HG03432 (cell line): ENCODE measurements around the gene DPPA2.

Experiments used
- ATAC-seq: cut with Tn5 transposase; IDR thresholded peaks from one replicate; pipeline ENCODE4 v1.9.1; 2021; ENCODE audit warnings: mild to moderate bottlenecking, moderate library complexity; ENCODE audit not compliant: unreplicated experiment

The DPPA2 gene

DNA sequence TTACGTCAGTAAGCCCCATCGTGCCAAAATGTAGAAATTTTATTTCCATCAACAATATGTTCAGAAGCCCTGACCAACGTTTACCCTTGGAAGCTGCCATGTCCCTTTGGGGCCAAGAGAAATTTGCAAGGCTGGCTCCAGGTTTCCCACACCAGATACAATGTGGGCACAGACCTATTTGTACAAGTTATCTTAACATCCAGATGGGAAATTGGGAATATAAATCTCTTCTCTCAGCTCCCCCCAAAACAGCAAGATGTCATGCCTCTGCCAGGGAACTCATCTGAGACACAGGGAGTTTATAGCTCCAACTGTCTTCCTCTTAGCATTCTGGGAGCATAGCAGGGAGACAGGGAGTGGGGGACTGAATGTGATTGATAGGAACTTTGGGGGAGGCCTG, 9.3 kb upstream of the DPPA2 start:
- ATAC-seq: no peak

GRCh38 chr3:109325109-109325508, 8.8 kb upstream of the DPPA2 start:
- ATAC-seq: no peak

DNA sequence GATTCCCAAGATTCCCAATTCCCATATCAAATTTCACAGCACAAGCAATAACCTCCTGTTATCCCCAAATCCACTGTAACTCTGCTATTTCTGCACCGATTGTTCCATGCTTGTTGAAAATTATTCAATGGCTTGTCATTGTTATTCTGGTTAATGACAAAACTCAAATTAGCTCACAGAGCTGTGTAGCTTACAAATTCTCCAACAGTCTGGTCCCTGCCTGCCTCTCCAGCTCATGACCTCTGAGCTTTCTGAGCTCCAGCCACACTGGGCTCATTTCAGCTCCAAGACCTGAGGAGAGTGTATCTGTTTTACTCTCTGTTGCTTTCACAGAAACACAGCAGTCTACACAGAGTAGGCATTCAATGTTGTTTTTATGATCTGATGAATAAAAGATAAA, 3.3 kb downstream of the DPPA2 start:
- ATAC-seq: no peak

DNA sequence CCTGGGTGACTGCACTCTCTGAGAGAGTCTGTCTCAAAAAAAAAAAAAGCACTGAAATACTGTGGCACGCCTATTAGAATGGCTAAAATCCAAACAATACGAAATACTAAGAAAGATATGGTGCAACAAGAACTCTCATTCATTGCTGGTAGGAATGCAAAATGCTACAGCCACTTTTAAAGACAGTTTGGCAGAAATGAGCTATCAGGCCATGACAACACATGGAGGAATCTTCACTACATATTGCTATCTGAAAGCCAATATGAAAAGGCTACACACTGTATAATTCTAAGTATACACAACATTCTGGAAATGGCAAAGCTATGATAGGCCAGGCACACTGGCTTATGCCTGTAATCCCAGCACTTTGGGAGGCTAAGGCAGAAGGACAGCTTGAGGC, 18.8 kb downstream of the DPPA2 start:
- ATAC-seq: no peak

- ATAC-seq: no peak
Measured at GRCh38 chr3:109284071-109284470, 32.2 kb downstream of the DPPA2 start.

GRCh38 chr3:109278546-109278945, 37.8 kb downstream of the DPPA2 start:
- no peak for ATAC-seq

- no peak for ATAC-seq
Measured at GRCh38 chr3:109278141-109278540, 38.2 kb downstream of the DPPA2 start.

GRCh38 chr3:109275702-109276293, 40.5 kb downstream of the DPPA2 start:
- ATAC-seq: no peak

- no peak for ATAC-seq
Measured at GRCh38 chr3:109270779-109271178, 45.5 kb downstream of the DPPA2 start.

DNA sequence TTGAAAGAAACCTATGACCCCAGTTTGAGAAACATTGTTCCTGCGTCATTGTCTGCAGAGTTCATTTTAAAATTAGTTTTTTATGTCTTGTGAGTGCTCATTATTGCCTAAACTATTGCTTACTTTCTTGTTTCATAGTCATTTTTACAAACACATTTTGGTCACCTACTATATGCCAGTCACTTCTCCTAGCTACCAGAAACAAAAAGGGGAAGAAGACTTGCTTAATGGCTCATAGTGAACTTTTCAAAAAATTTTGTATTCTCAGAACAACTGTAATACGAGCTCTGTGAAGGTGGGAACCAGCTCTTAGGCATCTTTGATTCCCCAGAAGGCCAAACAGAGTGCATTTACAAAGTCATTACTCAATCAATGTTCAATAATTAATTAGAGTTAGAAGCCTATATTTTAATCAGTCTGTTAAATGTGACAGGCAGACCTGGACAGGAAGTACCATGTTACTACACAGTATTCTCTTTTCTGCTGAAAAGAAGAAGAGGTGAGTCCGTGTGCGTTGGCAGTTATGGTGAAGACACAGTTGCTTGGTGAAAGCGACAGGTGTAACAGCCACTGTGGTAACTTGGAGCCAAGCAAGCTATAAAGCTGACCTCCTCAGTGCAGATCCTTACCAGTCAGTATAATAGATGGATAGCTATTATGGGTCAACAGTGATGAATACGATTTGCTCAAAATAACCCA, 46.6 kb downstream of the DPPA2 start:
- ATAC-seq: no peak

- no peak for ATAC-seq
Measured at GRCh38 chr3:109268181-109268580, 48.1 kb downstream of the DPPA2 start.

DNA sequence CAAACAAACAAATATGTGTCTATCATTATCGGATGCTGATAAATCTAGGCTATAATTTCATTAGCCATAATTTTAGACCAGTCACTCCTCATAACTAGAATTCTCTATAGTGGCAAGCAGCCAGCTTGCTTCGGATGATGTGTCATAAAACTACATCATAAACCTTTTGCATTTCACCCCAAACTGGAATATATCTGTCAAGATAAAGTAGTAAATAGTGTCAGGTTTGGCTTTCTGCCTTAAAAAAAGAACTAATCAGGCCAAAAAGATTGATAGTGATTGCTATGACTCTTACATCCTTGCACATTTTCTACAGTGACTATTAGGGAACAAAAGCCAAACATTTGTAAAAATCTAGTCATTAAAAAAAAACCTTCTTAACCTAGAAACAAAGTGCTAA, 51.0 kb downstream of the DPPA2 start:
- no peak for ATAC-seq

GRCh38 chr3:109257269-109257668, 59.0 kb downstream of the DPPA2 start:
- ATAC-seq: no peak

GRCh38 chr3:109254770-109255169, 61.5 kb downstream of the DPPA2 start:
- no peak for ATAC-seq

GRCh38 chr3:109252641-109253040, 63.7 kb downstream of the DPPA2 start:
- no peak for ATAC-seq
